Hepatocyte (in vitro differentiated cells): ENCODE results near the gene UCP3.

Experiments
- CTCF ChIP-seq: fragments of 200-600 bp; sonication (generic); IDR thresholded peaks from 2 replicates; pipeline ENCODE4 v1.5.1; 2016; ENCODE audit warnings: antibody characterized with exemption, mild to moderate bottlenecking; ENCODE audit not compliant: poor library complexity
- EZH2 ChIP-seq: fragments of 200-600 bp; sonication (generic); IDR thresholded peaks from 2 replicates; pipeline ENCODE4 v1.6.1; 2016; ENCODE audit warnings: antibody characterized with exemption, mild to moderate bottlenecking, borderline replicate concordance

- TF ChIP-seq CTCF (no peak), EZH2 (no peak)
These were observed 38.7 kb downstream of the UCP3 start for GRCh38 chr11:73969991-73970800.
